K562 (cell line): ENCODE data around the gene PALMD.

Source experiments
- FOXK1 ChIP-seq: sonication (generic); formaldehyde crosslinking; IDR thresholded peaks from 2 replicates; pipeline ENCODE4 v1.8.0; 2022; ENCODE audit warnings: missing genetic modification reagents, mild to moderate bottlenecking, borderline replicate concordance
- KDM1A ChIP-seq, 2 experiments: fragments of 450-650 bp; IDR thresholded peaks; 2 replicates each; pipeline ENCODE4 v1.6.1; 2016; ENCODE audit warnings: mild to moderate bottlenecking in 2 of 2
- YY1 ChIP-seq, 3 experiments: IDR thresholded peaks; 2 replicates each; pipeline ENCODE4 v1.6.1; 2011; ENCODE audit warnings: low read length in 2 of 3, mild to moderate bottlenecking in 2 of 3, moderate library complexity in 2 of 3, borderline replicate concordance in 1 of 3, control low read depth in 1 of 3, low read depth in 1 of 3; ENCODE audit not compliant: insufficient read depth in 3 of 3, insufficient replicate concordance in 2 of 3, control insufficient read depth in 1 of 3, insufficient read length in 1 of 3; ENCODE audit errors: extremely low read depth in 1 of 3
- ZNF830 ChIP-seq: fragments of 250-450 bp; sonication (Bioruptor Pico); IDR thresholded peaks from 2 replicates; pipeline ENCODE4 v1.5.0; 2021; ENCODE audit warnings: mild to moderate bottlenecking

- no peak for TF ChIP-seq YY1 (IDR thresholded peaks at IDR 0.05; ENCODE audit: borderline replicate concordance in 1 of 3, control insufficient read depth in 1 of 3, extremely low read depth in 1 of 3, insufficient read depth in 3 of 3, insufficient read length in 1 of 3, insufficient replicate concordance in 2 of 3, low read depth in 1 of 3, low read length in 2 of 3)
- no peak for TF ChIP-seq ZNF830 (CRISPR knock-in tag)
- no peak for TF ChIP-seq FOXK1 (CRISPR knock-in tag)
- TF ChIP-seq KDM1A (IDR thresholded peaks at IDR 0.05), result no peak
Measured at GRCh38 chr1:99659755-99660210, 13.9 kb downstream of the PALMD start.
